Caco-2 (cell line): Measurements from ENCODE around the gene ATP5ME. TPM values are rescaled to one million over a fixed set of nuclear protein-coding genes. Genes with fewer than 3 reads are reported as not detected.

Source experiments
- BruUV-seq: library from RNA; stranded (reverse); fragments of 400-500 nt; replicated peaks from 2 replicates; lab custom pipeline; 2021; lab: Mats Ljungman, UMichigan
- CTCF ChIA-PET: fragments of 300-600 bp; sonication (Branson Sonifier 250); formaldehyde crosslinking; loops from one replicate; lab custom pipeline; 2022; ENCODE audit warnings: antibody characterized with exemption; lab: Charles Lee
- POLR2A ChIA-PET: fragments of 300-600 bp; sonication (Branson Sonifier 250); formaldehyde crosslinking; loops from one replicate; lab custom pipeline; 2022; ENCODE audit warnings: antibody characterized with exemption; lab: Charles Lee
- DNase-seq, 2 experiments: peaks; one replicate each; pipeline versions ENCODE4 v3.0.0 to v3.0.0-alpha.2; 2020 to 2022
- H3K27me3 ChIP-seq: replicated peaks from 2 replicates; pipeline ENCODE4 v1.6.0; 2011; ENCODE audit warnings: low read length; ENCODE audit not compliant: control insufficient read depth, insufficient read depth
- H3K36me3 ChIP-seq: 2 replicates; pipeline ENCODE4 v1.5.1; 2011; ENCODE audit warnings: low read length; ENCODE audit not compliant: control insufficient read depth, insufficient read depth
- H3K4me1 ChIP-seq: fragments of 250-450 bp; sonication (Bioruptor Pico); 2 replicates; pipeline ENCODE4 v1.5.1; 2020; ENCODE audit warnings: mild to moderate bottlenecking
- H3K4me3 ChIP-seq: 2 replicates; pipeline ENCODE4 v1.5.1; 2011; ENCODE audit warnings: low read depth, mild to moderate bottlenecking, control low read depth, low read length
- H3K9me3 ChIP-seq: fragments of 250-450 bp; sonication (Bioruptor Pico); 2 replicates; pipeline ENCODE4 v1.5.1; 2020; ENCODE audit warnings: mild to moderate bottlenecking, moderate library complexity
- H3K27ac Mint-ChIP-seq: one replicate; pipeline ENCODE4 v1.8.0; 2022; ENCODE audit warnings: mixed read lengths; ENCODE audit not compliant: unreplicated experiment
- H3K27me3 Mint-ChIP-seq: one replicate; pipeline ENCODE4 v1.8.0; 2022; ENCODE audit warnings: mixed read lengths; ENCODE audit not compliant: insufficient read depth, unreplicated experiment
- H3K36me3 Mint-ChIP-seq: one replicate; pipeline ENCODE4 v1.8.0; 2022; ENCODE audit warnings: mild to moderate bottlenecking, mixed read lengths; ENCODE audit not compliant: insufficient read depth, unreplicated experiment
- H3K4me1 Mint-ChIP-seq: one replicate; pipeline ENCODE4 v1.8.0; 2022; ENCODE audit warnings: low read depth, mixed read lengths; ENCODE audit not compliant: unreplicated experiment
- H3K4me3 Mint-ChIP-seq: one replicate; pipeline ENCODE4 v1.8.0; 2022; ENCODE audit warnings: mild to moderate bottlenecking, moderate library complexity, mixed read lengths; ENCODE audit not compliant: unreplicated experiment
- H3K9me3 Mint-ChIP-seq: one replicate; pipeline ENCODE4 v1.8.0; 2022; ENCODE audit warnings: mixed read lengths; ENCODE audit not compliant: unreplicated experiment
- CTCF ChIP-seq, 2 experiments: fragments of 200-600 bp in 1 of 2; IDR thresholded peaks; 1 replicate in 1 of 2; 2 replicates in 1 of 2; pipeline versions ENCODE4 v1.5.1 to v1.8.0; 2011 to 2022; ENCODE audit warnings: antibody characterized with exemption in 1 of 2, control low read depth in 1 of 2, inconsistent platforms in 1 of 2, low read depth in 1 of 2, low read length in 1 of 2, mild to moderate bottlenecking in 1 of 2, moderate library complexity in 1 of 2; ENCODE audit not compliant: insufficient read depth in 1 of 2, severe bottlenecking in 1 of 2, unreplicated experiment in 1 of 2
- intact Hi-C: fragments of 100-400 bp; cut with micrococcal nuclease; formaldehyde crosslinking; loops from one replicate; pipeline ENCODE4 v1.10.0; 2022; ENCODE audit not compliant: unreplicated experiment
- total RNA-seq: library from RNA; stranded (reverse); gene quantifications from 2 replicates; pipeline ENCODE4 v1.2.3, GENCODE V29; 2022

ATP5ME gene
- total RNA-seq, 1 experiment from 2014 or later: 244 TPM

GRCh38 chr4:653080-653821, 20.8 kb downstream of the ATP5ME start:
- Histone ChIP-seq H3K27me3 (no peaks in the 10 kb centered on the region), H3K9me3 (no peaks in the 10 kb centered on the region), H3K4me3 (no peak overlapping the region), H3K36me3 (no peaks in the 10 kb centered on the region), H3K4me1 (no peaks in the 10 kb centered on the region)
- no peaks in the 10 kb centered on the region for H3K4me1 Mint-ChIP-seq
- no peaks in the 10 kb centered on the region for H3K27me3 Mint-ChIP-seq
- H3K36me3 Mint-ChIP-seq: no peaks in the 10 kb centered on the region
- no TSS peak for BruUV-seq
- POLR2A ChIA-PET: no interaction called here
- H3K4me3 Mint-ChIP-seq: no peak overlapping the region
- no peak for DNase-seq
- H3K9me3 Mint-ChIP-seq: no peaks in the 10 kb centered on the region
- intact Hi-C loops: no loop called here
- CTCF ChIA-PET: no interaction called here
- TF ChIP-seq CTCF (IDR thresholded peaks at IDR 0.05; ENCODE audit: insufficient read depth in 1 of 2, low read depth in 1 of 2, low read length in 1 of 2, severe bottlenecking in 1 of 2, unreplicated experiment in 1 of 2): no peak
- H3K27ac Mint-ChIP-seq: no peak overlapping the region

DNA sequence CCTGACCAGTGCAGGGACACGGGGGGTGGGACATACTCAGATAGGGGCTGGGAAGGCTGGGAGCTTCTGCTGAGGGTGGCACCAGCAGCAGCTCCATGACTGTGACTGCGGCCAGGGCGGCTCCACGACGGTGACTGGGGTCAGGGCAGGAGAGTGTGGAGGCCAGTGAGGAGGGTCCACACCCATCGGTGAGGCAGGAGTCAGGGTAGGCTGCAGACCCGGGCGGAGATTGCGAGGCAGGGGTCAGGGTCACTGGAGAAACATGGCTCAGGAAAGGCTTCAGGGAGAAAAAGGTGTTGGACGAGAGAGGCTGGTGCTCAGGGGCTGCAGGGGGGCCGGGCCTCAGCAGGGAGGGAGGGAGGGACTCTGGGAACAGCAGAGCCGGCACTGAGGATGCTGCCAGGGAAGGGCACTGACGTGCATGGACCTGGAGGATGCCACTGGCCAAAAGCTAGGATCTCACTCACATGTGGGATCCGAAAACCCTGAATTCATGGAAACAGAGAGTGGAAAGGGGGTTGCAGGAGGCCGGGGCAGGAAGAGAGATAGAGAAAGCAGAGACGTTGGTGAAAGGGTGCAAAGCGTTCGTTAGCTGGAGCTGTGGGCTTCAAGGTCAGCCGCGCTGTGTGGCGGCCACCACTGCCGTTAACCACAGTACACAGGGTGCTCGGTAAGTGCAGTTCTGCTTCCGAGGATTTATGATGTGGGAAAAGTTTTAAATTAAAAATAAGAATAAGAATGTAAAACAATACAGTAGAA, 22.0 kb downstream of the ATP5ME start:
- ChIA-PET POLR2A (no interaction called here), CTCF (no interaction called here)
- Histone ChIP-seq H3K27me3 (no peaks in the 10 kb centered on the region), H3K9me3 (no peaks in the 10 kb centered on the region), H3K4me1 (no peaks in the 10 kb centered on the region), H3K4me3 (no peak overlapping the region), H3K36me3 (no peaks in the 10 kb centered on the region)
- Mint-ChIP-seq H3K27me3 (no peaks in the 10 kb centered on the region), H3K36me3 (no peaks in the 10 kb centered on the region), H3K4me3 (no peak overlapping the region), H3K27ac (no peak overlapping the region), H3K9me3 (no peaks in the 10 kb centered on the region), H3K4me1 (no peaks in the 10 kb centered on the region)
- no TSS peak for BruUV-seq
- TF ChIP-seq CTCF (IDR thresholded peaks at IDR 0.05; ENCODE audit: insufficient read depth in 1 of 2, low read depth in 1 of 2, low read length in 1 of 2, severe bottlenecking in 1 of 2, unreplicated experiment in 1 of 2): no peak
- no peak for DNase-seq
- intact Hi-C loops: no loop called here

GRCh38 chr4:650951-651883, 22.9 kb downstream of the ATP5ME start:
- Histone ChIP-seq H3K9me3 (no peaks in the 10 kb centered on the region), H3K36me3 (no peaks in the 10 kb centered on the region), H3K4me3 (no peak overlapping the region), H3K27me3 (no peaks in the 10 kb centered on the region), H3K4me1 (no peaks in the 10 kb centered on the region)
- no peaks in the 10 kb centered on the region for H3K36me3 Mint-ChIP-seq
- no peak for DNase-seq
- H3K4me3 Mint-ChIP-seq: no peak overlapping the region
- no peaks in the 10 kb centered on the region for H3K27me3 Mint-ChIP-seq
- ChIA-PET CTCF (no interaction called here), POLR2A (no interaction called here)
- no peak overlapping the region for H3K27ac Mint-ChIP-seq
- intact Hi-C loops: no loop called here
- H3K9me3 Mint-ChIP-seq: no peaks in the 10 kb centered on the region
- H3K4me1 Mint-ChIP-seq: no peaks in the 10 kb centered on the region
- no TSS peak for BruUV-seq
- TF ChIP-seq CTCF (IDR thresholded peaks at IDR 0.05; ENCODE audit: insufficient read depth in 1 of 2, low read depth in 1 of 2, low read length in 1 of 2, severe bottlenecking in 1 of 2, unreplicated experiment in 1 of 2): no peak
